MCF 10A (cell line): Measurements from ENCODE around the gene RIC8A. TPM values are rescaled to one million over a fixed set of nuclear protein-coding genes. Genes with fewer than 3 reads are reported as not detected.
"Not testable (repeated sequence)": the region's sequence is repeated elsewhere in the genome, so short reads cannot be mapped to it uniquely, and the experiment has no call there.

Experiments used
- BruUV-seq: library from RNA; stranded (reverse); fragments of 400-500 nt; replicated peaks from 2 replicates; lab custom pipeline; 2021; lab: Mats Ljungman, UMichigan
- CTCF ChIA-PET: fragments of 300-600 bp; sonication (Branson Sonifier 250); formaldehyde crosslinking; extraction: SDS; loops from one replicate; lab custom pipeline; 2021; ENCODE audit warnings: antibody characterized with exemption, inconsistent platforms; lab: Yijun Ruan, JAX
- POLR2A ChIA-PET: fragments of 300-600, 350-650 bp; sonication (Branson Sonifier 250); formaldehyde crosslinking; extraction: SDS; loops from one replicate; lab custom pipeline; 2020; ENCODE audit warnings: antibody characterized with exemption, inconsistent platforms; lab: Yijun Ruan, JAX
- DNase-seq: peaks from one replicate; pipeline ENCODE4 v3.0.0-alpha.2; 2018; ENCODE audit not compliant: unreplicated experiment
- H3K27ac Mint-ChIP-seq: one replicate; pipeline ENCODE4 v1.8.0; 2022; ENCODE audit warnings: mild to moderate bottlenecking, low read depth, mixed read lengths; ENCODE audit not compliant: unreplicated experiment
- H3K27me3 Mint-ChIP-seq: one replicate; pipeline ENCODE4 v1.8.0; 2022; ENCODE audit warnings: mixed read lengths; ENCODE audit not compliant: insufficient read depth, unreplicated experiment
- H3K36me3 Mint-ChIP-seq: one replicate; pipeline ENCODE4 v1.8.0; 2022; ENCODE audit warnings: mild to moderate bottlenecking, moderate library complexity, mixed read lengths; ENCODE audit not compliant: insufficient read depth, unreplicated experiment
- H3K4me1 Mint-ChIP-seq: one replicate; pipeline ENCODE4 v1.8.0; 2022; ENCODE audit warnings: mixed read lengths; ENCODE audit not compliant: insufficient read depth, unreplicated experiment
- H3K4me3 Mint-ChIP-seq: one replicate; pipeline ENCODE4 v1.8.0; 2022; ENCODE audit warnings: mild to moderate bottlenecking, moderate library complexity, mixed read lengths; ENCODE audit not compliant: unreplicated experiment
- H3K9me3 Mint-ChIP-seq: one replicate; pipeline ENCODE4 v1.8.0; 2022; ENCODE audit warnings: mixed read lengths; ENCODE audit not compliant: unreplicated experiment
- CTCF ChIP-seq: fragments of 200-600 bp; IDR thresholded peaks from one replicate; pipeline ENCODE4 v1.8.0; 2022; ENCODE audit warnings: antibody characterized with exemption, mild to moderate bottlenecking; ENCODE audit not compliant: unreplicated experiment
- intact Hi-C: fragments of 100-400 bp; cut with micrococcal nuclease; formaldehyde crosslinking; loops from 2 replicates; pipeline ENCODE4 v1.14.1; 2022
- total RNA-seq: library from RNA; stranded (reverse); gene quantifications from 2 replicates; pipeline ENCODE4 v1.2.3, GENCODE V29; 2022

RIC8A gene
- total RNA-seq, 1 experiment from 2014 or later = 93.3 TPM

- Mint-ChIP-seq H3K9me3 (no peaks in the 10 kb centered on the region), H3K4me1 (peaks cover 19% of the 10 kb centered on the region), H3K4me3 (peak within 1 kb of the TSS; percentile 79), H3K27ac (peak within 1 kb of the TSS; percentile 96), H3K36me3 (peaks cover 49% of the 10 kb centered on the region), H3K27me3 (no peaks in the 10 kb centered on the region)
- no peak for TF ChIP-seq CTCF
- DNase-seq = peak; percentile 85
- CTCF ChIA-PET = interaction anchor here (1.0 to 4.1 kb wide), 4 partner anchors 14 to 213 kb away, joined by 3 to 28 read pairs (median 4); partner anchors contain the start of genes BET1L and RIC8A
- intact Hi-C loops = loop anchor here (2.0 kb wide), 1 partner anchor 27 kb away; no protein-coding TSS in a partner anchor
- POLR2A ChIA-PET = interaction anchor here (0.8 to 6.5 kb wide), 21 partner anchors 8 to 279 kb away, joined by 3 to 136 read pairs (median 4); partner anchors contain the start of genes BET1L, IFITM2 and RIC8A
- BruUV-seq = no TSS peak
Measured at GRCh38 chr11:235997-236773, 28.7 kb downstream of the RIC8A start, which contains the start of gene SIRT3. Gene SIRT3 (minus strand): TSS chr11:236342. CDS start chr11:236328, 14 bp downstream.

- peaks cover 58% of the 10 kb centered on the region for H3K36me3 Mint-ChIP-seq
- intact Hi-C loops = loop anchor here (2.0 kb wide), 1 partner anchor 28 kb away; no protein-coding TSS in a partner anchor
- peak; percentile 76 for DNase-seq
- H3K4me1 Mint-ChIP-seq = peaks cover 24% of the 10 kb centered on the region
- POLR2A ChIA-PET = interaction anchor here (0.6 to 6.5 kb wide), 32 partner anchors 9 to 327 kb away, joined by 3 to 136 read pairs (median 4); partner anchors contain the start of genes BET1L, IFITM2, PKP3 and RIC8A
- no peaks in the 10 kb centered on the region for H3K9me3 Mint-ChIP-seq
- no peaks in the 10 kb centered on the region for H3K27me3 Mint-ChIP-seq
- no peak for TF ChIP-seq CTCF
- H3K27ac Mint-ChIP-seq = peak within 1 kb of the TSS; percentile 96
- CTCF ChIA-PET = interaction anchor here (0.6 to 4.1 kb wide), 6 partner anchors 13 to 287 kb away, joined by 3 to 28 read pairs (median 4); partner anchors contain the start of genes BET1L and RIC8A
- BruUV-seq = TSS peak; percentile 50
- peak within 1 kb of the TSS; percentile 79 for H3K4me3 Mint-ChIP-seq
Measured at GRCh38 chr11:236774-237767, 29.6 kb downstream of the RIC8A start, which contains the start of gene PSMD13. Gene PSMD13 (plus strand): TSS chr11:236976. CDS start chr11:237050, 74 bp downstream.

- H3K9me3 Mint-ChIP-seq, H3K27me3 Mint-ChIP-seq, intact Hi-C loops, DNase-seq, H3K27ac Mint-ChIP-seq, BruUV-seq: not testable (repeated sequence)
- peak overlapping the region; percentile 79 for H3K4me3 Mint-ChIP-seq
- H3K36me3 Mint-ChIP-seq = peaks cover 59% of the 10 kb centered on the region
- POLR2A ChIA-PET = interaction anchor here (0.8 to 6.5 kb wide), 11 partner anchors 8 to 296 kb away, joined by 3 to 136 read pairs (median 9); partner anchors contain the start of genes BET1L, PKP3 and RIC8A
- H3K4me1 Mint-ChIP-seq = peaks cover 18% of the 10 kb centered on the region
- CTCF ChIA-PET = interaction anchor here (1.3 to 4.1 kb wide), 3 partner anchors 12 to 126 kb away, joined by 4 to 28 read pairs (median 5); no protein-coding TSS in a partner anchor
Measured at GRCh38 chr11:238346-238745, 30.8 kb downstream of the RIC8A start.

- DNase-seq = no peak
- intact Hi-C loops = no loop called here
- POLR2A ChIA-PET = interaction anchor here (0.9 kb wide), 1 partner anchor 69 kb away, joined by 3 read pairs; no protein-coding TSS in a partner anchor
- Mint-ChIP-seq H3K9me3 (no peaks in the 10 kb centered on the region), H3K27ac (no peak overlapping the region), H3K36me3 (peaks cover 72% of the 10 kb centered on the region), H3K4me3 (no peak overlapping the region), H3K27me3 (no peaks in the 10 kb centered on the region), H3K4me1 (peaks cover 8% of the 10 kb centered on the region)
- CTCF ChIA-PET = no interaction called here
- TF ChIP-seq CTCF = no peak
- no TSS peak for BruUV-seq
Measured at GRCh38 chr11:240315-240714, 32.8 kb downstream of the RIC8A start.
